GM11168 (cell line): ENCODE data around the gene MRPL50.

Source experiments
- in situ Hi-C: fragments of 300-500 bp; cut with MboI; formaldehyde crosslinking; loops from one replicate; pipeline ENCODE4 v1.12.0; 2022; ENCODE audit warnings: low sequenced_read_pairs; ENCODE audit not compliant: unreplicated experiment

MRPL50 gene

DNA sequence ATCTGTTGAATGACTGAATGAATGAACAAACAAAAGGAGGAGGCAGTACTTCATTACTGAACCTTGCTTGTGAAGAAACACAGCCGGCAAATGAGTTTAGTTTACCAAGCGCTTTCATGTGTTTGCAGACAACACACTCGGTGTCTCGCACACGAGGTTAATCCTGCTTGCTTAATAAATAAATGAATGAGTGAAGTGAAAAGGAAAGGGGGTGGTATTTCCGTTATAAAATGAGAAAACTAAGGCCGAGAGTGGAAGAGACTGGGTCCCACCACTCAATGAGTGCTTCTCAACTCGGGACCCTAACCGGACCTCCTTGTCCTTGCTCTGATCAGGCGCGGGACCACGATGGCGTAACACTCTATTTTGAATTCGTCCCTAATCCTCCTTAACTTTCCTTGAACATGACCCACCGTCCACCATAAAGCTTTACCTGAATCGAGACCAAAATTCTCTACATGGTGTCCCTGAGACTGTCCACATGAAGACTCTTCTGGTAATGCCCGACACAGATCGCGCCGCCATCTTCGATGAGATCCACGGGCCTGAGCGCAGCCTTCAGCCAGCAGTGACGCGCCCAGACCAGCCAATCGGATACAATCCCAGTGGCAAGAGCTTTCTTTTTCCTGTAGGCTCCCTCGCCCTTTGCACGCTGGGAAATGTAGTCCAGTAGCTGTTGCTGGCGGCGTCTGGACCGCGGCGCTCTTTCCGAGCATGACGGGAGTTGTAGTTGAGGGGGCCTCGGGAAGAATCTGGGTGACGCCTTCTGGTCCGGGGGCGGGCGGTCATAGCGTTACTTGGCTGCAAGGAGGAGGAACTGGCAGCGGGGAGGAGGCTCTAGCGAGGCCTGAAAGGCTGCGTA, at the start of gene MRPL50, which contains the start of gene ZNF189:
Gene MRPL50 (minus strand): TSS at position 551 of the 862 bp plus-strand sequence. CDS start 26 bp downstream, at position 525.
Gene ZNF189 (plus strand): TSS at position 784 of the 862 bp plus-strand sequence. CDS start 306 bp downstream, outside the sequence.
- in situ Hi-C loops: no loop called here

- in situ Hi-C loops: no loop called here
These were observed 48.3 kb upstream of the MRPL50 start for GRCh38 chr9:101446732-101447131.

- in situ Hi-C loops: no loop called here
These were observed 47.1 kb upstream of the MRPL50 start for GRCh38 chr9:101445353-101446029.

DNA sequence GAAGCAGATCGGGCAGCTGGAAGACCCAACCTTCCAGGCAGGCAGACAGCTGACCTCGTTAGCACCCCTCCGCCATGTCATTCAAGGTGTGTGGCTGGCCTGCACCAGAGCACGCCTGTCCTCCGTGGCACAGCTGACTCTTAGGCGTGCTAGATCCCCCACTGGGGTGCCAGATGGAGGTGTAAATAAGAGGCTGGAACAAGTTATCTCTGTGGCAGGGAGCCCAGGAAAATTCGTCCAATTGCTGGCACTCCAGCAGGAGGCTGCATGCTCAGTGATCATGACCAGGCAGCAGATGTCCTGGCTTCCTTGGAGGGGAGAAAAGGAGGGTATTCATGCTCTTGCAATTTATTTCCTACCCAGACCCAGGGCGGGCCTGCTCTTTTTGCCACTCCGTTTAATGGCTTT, 45.0 kb upstream of the MRPL50 start:
- in situ Hi-C loops: no loop called here

GRCh38 chr9:101442736-101443135, 44.3 kb upstream of the MRPL50 start:
- in situ Hi-C loops: no loop called here

- in situ Hi-C loops: no loop called here
These were observed 43.9 kb upstream of the MRPL50 start for GRCh38 chr9:101442318-101442717.

DNA sequence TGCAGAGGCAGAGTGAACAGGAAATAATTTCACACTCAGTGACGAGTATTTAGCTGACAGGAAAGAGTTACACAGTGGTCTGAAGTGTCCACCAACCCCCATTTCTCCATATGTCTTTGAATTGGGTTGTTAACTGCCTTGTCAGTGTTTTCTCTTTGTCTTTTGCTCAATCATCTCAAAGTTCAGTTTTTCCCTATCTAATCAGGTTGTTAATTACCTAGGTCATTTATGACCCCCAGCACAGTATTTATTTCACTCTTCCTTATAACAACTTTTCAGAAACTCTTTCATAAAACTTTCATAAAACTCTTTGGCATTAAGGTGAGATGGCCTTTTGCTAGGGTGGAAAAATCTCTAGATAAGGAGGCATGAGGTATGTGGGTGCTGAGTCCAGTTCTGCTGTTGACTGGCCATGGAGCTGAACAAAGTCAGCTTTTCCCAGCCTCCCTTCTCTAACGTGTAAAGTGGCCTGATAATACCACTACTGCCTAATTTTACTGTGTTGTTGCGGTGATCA, 42.4 kb upstream of the MRPL50 start:
- in situ Hi-C loops: no loop called here

- in situ Hi-C loops: no loop called here
These were observed 40.1 kb upstream of the MRPL50 start for GRCh38 chr9:101438523-101438922.

GRCh38 chr9:101437806-101438232, 39.4 kb upstream of the MRPL50 start:
- in situ Hi-C loops: no loop called here

GRCh38 chr9:101435601-101436079, 37.2 kb upstream of the MRPL50 start, which contains the start of gene ALDOB:
Gene ALDOB (minus strand): TSS chr9:101435774. CDS start chr9:101430887, 4,887 bp downstream.
- in situ Hi-C loops: no loop called here

DNA sequence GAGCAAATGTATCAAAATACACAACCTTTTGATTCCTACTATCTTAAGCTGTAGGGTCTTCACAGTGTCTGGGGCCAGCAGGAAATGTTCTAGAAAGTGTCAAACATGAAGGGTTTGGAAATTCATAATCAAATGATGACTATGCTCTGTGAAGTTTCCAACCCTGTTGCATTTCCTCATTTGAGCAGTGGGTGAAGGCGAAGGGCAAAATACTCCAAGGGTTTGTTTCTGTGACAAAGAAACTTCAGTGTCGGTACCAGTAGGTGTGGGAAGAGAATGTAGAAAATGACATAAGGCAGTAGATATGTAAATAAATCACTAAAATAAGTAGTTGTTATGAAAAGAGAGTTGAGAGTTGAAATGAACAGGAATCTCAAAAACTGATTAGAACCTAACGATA, 36.6 kb upstream of the MRPL50 start:
- in situ Hi-C loops: no loop called here

DNA sequence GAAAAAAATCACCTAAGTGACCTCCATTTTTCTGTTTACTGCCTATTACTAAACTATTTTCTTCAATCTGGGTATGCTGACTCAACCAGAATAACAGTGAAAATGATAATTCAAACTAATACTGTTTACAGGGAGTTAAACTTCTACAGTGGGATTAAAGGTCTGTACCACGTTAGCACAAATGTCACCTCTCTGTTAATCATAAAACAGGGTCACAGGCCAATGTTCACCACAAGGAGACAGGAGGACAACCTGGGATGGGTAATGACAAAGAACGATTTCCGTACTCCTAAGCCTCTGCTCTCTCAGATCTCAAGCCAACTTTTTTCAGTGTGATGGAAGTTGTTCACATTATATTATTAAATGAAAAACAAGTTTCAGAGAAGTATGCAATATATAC, 34.8 kb upstream of the MRPL50 start:
- in situ Hi-C loops: no loop called here

DNA sequence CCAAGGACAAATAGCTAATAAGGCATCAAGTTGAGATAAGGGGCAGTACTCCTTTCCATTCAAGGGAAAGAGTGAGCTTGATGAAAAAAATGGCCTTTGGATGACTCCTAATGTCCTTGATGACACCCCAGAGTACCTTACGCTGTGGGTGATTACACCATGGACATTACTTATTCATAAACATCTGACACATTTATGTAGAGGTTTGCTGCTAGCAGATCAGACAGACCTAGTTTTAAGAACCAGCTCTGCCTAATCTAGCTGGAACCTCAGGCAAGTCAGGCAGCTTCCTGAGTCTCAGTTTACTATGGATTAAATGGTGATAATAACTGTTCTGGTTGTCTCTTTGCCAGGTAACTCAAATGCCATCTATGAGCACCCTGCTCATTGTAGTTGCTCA, 34.3 kb upstream of the MRPL50 start:
- in situ Hi-C loops: no loop called here

GRCh38 chr9:101432171-101432570, 33.8 kb upstream of the MRPL50 start:
- in situ Hi-C loops: no loop called here

- in situ Hi-C loops: no loop called here
These were observed 31.3 kb upstream of the MRPL50 start for GRCh38 chr9:101429736-101430135.

DNA sequence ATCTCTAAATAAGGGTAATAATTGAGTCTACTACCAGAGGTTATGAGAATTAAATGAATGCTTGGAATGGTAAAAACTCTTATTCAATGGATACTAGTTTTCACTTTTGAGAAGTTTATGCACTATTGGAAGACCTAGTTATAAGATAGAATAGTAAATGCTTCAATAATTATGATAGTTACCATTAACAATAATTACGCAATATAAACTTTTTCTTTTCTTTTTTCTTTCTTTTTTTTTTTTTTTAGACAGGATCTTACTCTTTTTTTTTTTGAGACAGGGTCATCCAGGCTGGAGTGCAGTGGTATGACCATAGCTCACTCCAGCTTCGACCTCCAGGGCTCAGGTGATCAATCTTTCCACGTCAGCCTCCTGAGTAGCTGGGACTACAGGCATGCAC, 30.5 kb upstream of the MRPL50 start:
- in situ Hi-C loops: no loop called here

- in situ Hi-C loops: no loop called here
These were observed 29.7 kb upstream of the MRPL50 start for GRCh38 chr9:101427957-101428655.

GRCh38 chr9:101427358-101427757, 28.9 kb upstream of the MRPL50 start:
- in situ Hi-C loops: no loop called here

- in situ Hi-C loops: no loop called here
These were observed 23.2 kb upstream of the MRPL50 start for GRCh38 chr9:101421653-101422065.

DNA sequence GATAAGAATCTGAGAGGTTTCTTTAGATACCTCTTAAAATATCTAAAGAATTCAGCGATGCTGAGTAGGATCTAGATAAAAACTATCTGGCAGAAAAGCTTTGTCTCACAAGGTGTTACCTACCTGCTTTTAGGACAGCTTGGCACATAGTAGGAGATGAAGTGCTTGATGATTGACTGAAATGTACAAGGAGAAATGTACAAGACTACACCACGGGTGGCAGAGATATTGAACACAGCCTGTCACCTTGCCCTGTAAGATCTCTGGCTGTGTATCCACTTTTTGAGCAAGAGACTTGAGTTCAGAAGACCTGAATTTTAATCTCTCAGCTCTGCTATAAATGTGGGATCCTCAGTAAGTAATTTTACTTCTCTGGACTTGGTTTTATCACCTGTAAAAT, 21.4 kb upstream of the MRPL50 start:
- in situ Hi-C loops: no loop called here
